GM12878 (cell line): Measurements from ENCODE around the gene GRAMD1A. TPM values are rescaled to one million over a fixed set of nuclear protein-coding genes. Genes with fewer than 3 reads are reported as not detected.

Source experiments
- ATAC-seq: fragments of 200-7000 bp; cut with Tn5 transposase; 3 replicates; pipeline ENCODE4 v1.9.1; 2020; ENCODE audit warnings: mild to moderate bottlenecking, moderate library complexity
- BruUV-seq: library from RNA; stranded (reverse); fragments of 400-500 nt; replicated peaks from 2 replicates; lab custom pipeline; 2021; lab: Mats Ljungman, UMichigan
- CTCF ChIA-PET: fragments of 300-600 bp; sonication (Branson Sonifier 250); formaldehyde crosslinking; extraction: SDS; loops from one replicate; lab custom pipeline; 2021; ENCODE audit warnings: inconsistent platforms; lab: Yijun Ruan, JAX
- POLR2A ChIA-PET: fragments of 350-600 bp; formaldehyde crosslinking; extraction: SDS; loops from one replicate; lab custom pipeline; 2021; ENCODE audit warnings: inconsistent platforms; lab: Charles Lee
- RAD21 ChIA-PET: fragments of 300-600 bp; sonication (Branson Sonifier 250); formaldehyde crosslinking; loops from one replicate; lab custom pipeline; 2023; ENCODE audit warnings: antibody characterized with exemption; ENCODE audit not compliant: unreplicated experiment; lab: Charles Lee
- SMC1A ChIA-PET: fragments of 300-600 bp; sonication (Branson Sonifier 250); formaldehyde crosslinking; loops from one replicate; lab custom pipeline; 2023; ENCODE audit not compliant: unreplicated experiment, uncharacterized antibody; lab: Charles Lee
- DNase-seq: peaks from one replicate; pipeline ENCODE4 v3.0.0-alpha.2; 2011; ENCODE audit warnings: low read depth, low spot score
- FAIRE-seq: peaks from 3 replicates; lab custom pipeline; 2011; peaks lifted over from hg19 to GRCh38; lab: Jason Lieb, UNC
- H2AFZ ChIP-seq: 2 replicates; pipeline ENCODE4 v1.6.0; 2011; ENCODE audit warnings: low read depth, low read length, control low read depth; ENCODE audit not compliant: control insufficient read depth
- H3K27ac ChIP-seq: 2 replicates; pipeline ENCODE4 v1.5.1; 2011; ENCODE audit warnings: control low read depth; ENCODE audit not compliant: control insufficient read depth, insufficient read depth
- H3K27me3 ChIP-seq, 2 experiments: replicated peaks in 1 of 2; 2 replicates each; pipeline versions ENCODE4 v1.6.0 to v1.6.1; 2011; ENCODE audit warnings: low read length in 1 of 2; ENCODE audit not compliant: control insufficient read depth in 2 of 2, insufficient read depth in 2 of 2
- H3K36me3 ChIP-seq, 2 experiments: 2 replicates each; pipeline ENCODE4 v1.5.1; 2011; ENCODE audit warnings: low read length in 1 of 2; ENCODE audit not compliant: control insufficient read depth in 2 of 2, insufficient read depth in 2 of 2
- H3K4me1 ChIP-seq: 2 replicates; pipeline ENCODE4 v1.6.1; 2011; ENCODE audit warnings: mild to moderate bottlenecking, low read length, moderate library complexity, mixed read lengths; ENCODE audit not compliant: control insufficient read depth, insufficient read depth
- H3K4me2 ChIP-seq: 2 replicates; pipeline ENCODE4 v1.6.0; 2011; ENCODE audit warnings: control low read depth; ENCODE audit not compliant: control insufficient read depth, insufficient read depth
- H3K4me3 ChIP-seq: fragments of 200-600 bp; sonication (generic); 2 replicates; pipeline ENCODE4 v1.5.1; 2016
- H3K79me2 ChIP-seq: 2 replicates; pipeline ENCODE4 v1.6.0; 2011; ENCODE audit warnings: low read length; ENCODE audit not compliant: control insufficient read depth, insufficient read depth
- H3K9ac ChIP-seq: 2 replicates; pipeline ENCODE4 v1.8.0; 2011; ENCODE audit warnings: low read length, control low read depth, mixed read lengths; ENCODE audit not compliant: control insufficient read depth, insufficient read depth
- H3K9me3 ChIP-seq: replicated peaks from 3 replicates; pipeline ENCODE4 v1.5.1; 2011; ENCODE audit warnings: mild to moderate bottlenecking, low read length; ENCODE audit not compliant: control insufficient read depth, insufficient read depth
- H4K20me1 ChIP-seq: 2 replicates; pipeline ENCODE4 v1.6.0; 2011; ENCODE audit not compliant: control insufficient read depth, insufficient read depth
- CEBPB ChIP-seq, 2 experiments: fragments of 150-350 bp in 1 of 2; IDR thresholded peaks; 2 replicates each; pipeline ENCODE4 v1.6.1; 2012 to 2014; ENCODE audit warnings: low read depth in 2 of 2, low read length in 2 of 2, borderline replicate concordance in 1 of 2, inconsistent platforms in 1 of 2
- CREM ChIP-seq: IDR thresholded peaks from 2 replicates; pipeline ENCODE4 v1.6.1; 2014; ENCODE audit warnings: antibody characterized with exemption, low read depth
- HCFC1 ChIP-seq: fragments of 150-350 bp; IDR thresholded peaks from 2 replicates; pipeline ENCODE4 v1.6.1; 2014; ENCODE audit warnings: low read length
- NR2C2 ChIP-seq: IDR thresholded peaks from 2 replicates; pipeline ENCODE4 v1.6.1; 2011; ENCODE audit warnings: borderline replicate concordance, low read depth; ENCODE audit not compliant: control insufficient read depth, insufficient read length
- SMAD5 ChIP-seq: IDR thresholded peaks from 2 replicates; pipeline ENCODE4 v1.6.1; 2016; ENCODE audit warnings: antibody characterized with exemption, low read depth
- SRF ChIP-seq, 2 experiments: IDR thresholded peaks; 2 replicates each; pipeline ENCODE4 v1.6.1; 2011; ENCODE audit warnings: low read depth in 2 of 2, low read length in 2 of 2, mild to moderate bottlenecking in 1 of 2, moderate library complexity in 1 of 2
- STAT3 ChIP-seq: IDR thresholded peaks from 2 replicates; pipeline ENCODE4 v1.6.1; 2011; ENCODE audit warnings: low read depth, low read length, improper control_type of control experiment
- TAF1 ChIP-seq: IDR thresholded peaks from 2 replicates; pipeline ENCODE4 v1.6.1; 2011; ENCODE audit warnings: mild to moderate bottlenecking, low read depth, low read length, borderline replicate concordance
- TCF3 ChIP-seq: IDR thresholded peaks from 2 replicates; pipeline ENCODE4 v1.6.1; 2012; ENCODE audit warnings: low read depth, mild to moderate bottlenecking, low read length, borderline replicate concordance; ENCODE audit not compliant: insufficient read depth
- YY1 ChIP-seq: IDR thresholded peaks from 2 replicates; pipeline ENCODE4 v1.6.1; 2011; ENCODE audit warnings: low read depth, mild to moderate bottlenecking, low read length
- WGBS: methylation state at CpG from one replicate; pipeline ENCODE4 v1.1.6; 2016; ENCODE audit warnings: low lambda C conversion rate; ENCODE audit not compliant: insufficient replicate concordance, insufficient coverage; ENCODE audit errors: missing lambda C conversion rate; 5-methylcytosine and 5-hydroxymethylcytosine counted together
- in situ Hi-C: fragments of 300-500 bp; cut with MboI; formaldehyde crosslinking; loops from 9 replicates; pipeline ENCODE4 v1.14.3; 2018; ENCODE audit warnings: mixed read lengths
- intact Hi-C: fragments of 100-400 bp; cut with micrococcal nuclease; formaldehyde crosslinking; loops from one replicate; pipeline ENCODE4 v1.14.2; 2022; ENCODE audit not compliant: unreplicated experiment
- polyA plus RNA-seq, 11 experiments: library from polyadenylated mRNA; depleted of rRNA in 4 of 11; unstranded in 6 of 11; stranded (reverse) in 5 of 11; fragments of >200 nt; fragmentation: Nextera tagmentation in 4 of 11; fragmentation: Illumina TruSeq in 1 of 11; extraction: Ambion mirVana in 4 of 11; extraction: Trizol in 1 of 11; gene quantifications; 1 replicate in 1 of 11; 2 replicates in 10 of 11; pipeline versions ENCODE4 v1.2.1 to v1.2.3, GENCODE V29; 2011 to 2016; ENCODE audit warnings: inconsistent platforms in 2 of 11, missing spikeins in 2 of 11, low read depth in 1 of 11
- total RNA-seq, 4 experiments: library from RNA; depleted of rRNA in 3 of 4; stranded (reverse); fragments of >200 nt in 3 of 4; fragmentation: Illumina TruSeq in 1 of 4; extraction: Trizol in 1 of 4; gene quantifications; 2 replicates each; pipeline versions ENCODE4 v1.2.1 to v1.2.3, GENCODE V29; 2013 to 2021
- TF ChIP-seq, protein P1 (sequence below): fragments of 450-650 bp; formaldehyde crosslinking; IDR thresholded peaks from 2 replicates; pipeline ENCODE4 v1.5.0; 2022; ENCODE audit warnings: mild to moderate bottlenecking, missing genetic modification characterization
- TF ChIP-seq, protein P2 (sequence below): IDR thresholded peaks from 2 replicates; pipeline ENCODE4 v1.6.1; 2011; ENCODE audit warnings: borderline replicate concordance, low read depth, mild to moderate bottlenecking, moderate library complexity, mixed read lengths, low read length; ENCODE audit not compliant: insufficient read depth; ENCODE audit errors: extremely low read length
- TF ChIP-seq, protein P3 (sequence below): fragments of 450-650 bp; IDR thresholded peaks from 2 replicates; pipeline ENCODE4 v1.6.1; 2017; ENCODE audit warnings: borderline replicate concordance

Gene GRAMD1A
- total and polyA plus RNA-seq, 10 of the 15 experiments (the other 5 are each of a cell fraction or from before 2014, with no cell fraction given) = 0.79 to 73.6 (median 35.3) TPM

DNA sequence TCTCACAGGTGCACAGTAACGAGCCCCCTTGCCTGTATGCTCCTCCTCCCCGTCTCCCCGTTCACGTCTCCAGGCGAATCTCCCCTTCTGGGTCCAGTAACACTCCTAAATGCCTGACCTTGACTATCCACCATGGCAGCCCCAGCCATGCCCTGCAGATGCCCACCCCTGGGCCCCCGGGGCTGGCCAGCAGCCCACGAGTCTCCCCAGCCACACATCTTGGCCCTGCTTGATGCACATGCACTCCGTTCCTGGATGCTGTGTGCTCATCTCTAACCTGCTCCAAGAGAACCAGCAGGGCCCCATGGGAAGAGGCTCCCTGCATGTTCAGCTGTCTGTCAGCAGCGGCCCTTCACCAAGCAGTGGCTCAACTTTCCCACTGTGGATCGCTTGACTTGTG lies 73.4 kb downstream of the GRAMD1A start (continued):
- TF ChIP-seq, protein P1, sequence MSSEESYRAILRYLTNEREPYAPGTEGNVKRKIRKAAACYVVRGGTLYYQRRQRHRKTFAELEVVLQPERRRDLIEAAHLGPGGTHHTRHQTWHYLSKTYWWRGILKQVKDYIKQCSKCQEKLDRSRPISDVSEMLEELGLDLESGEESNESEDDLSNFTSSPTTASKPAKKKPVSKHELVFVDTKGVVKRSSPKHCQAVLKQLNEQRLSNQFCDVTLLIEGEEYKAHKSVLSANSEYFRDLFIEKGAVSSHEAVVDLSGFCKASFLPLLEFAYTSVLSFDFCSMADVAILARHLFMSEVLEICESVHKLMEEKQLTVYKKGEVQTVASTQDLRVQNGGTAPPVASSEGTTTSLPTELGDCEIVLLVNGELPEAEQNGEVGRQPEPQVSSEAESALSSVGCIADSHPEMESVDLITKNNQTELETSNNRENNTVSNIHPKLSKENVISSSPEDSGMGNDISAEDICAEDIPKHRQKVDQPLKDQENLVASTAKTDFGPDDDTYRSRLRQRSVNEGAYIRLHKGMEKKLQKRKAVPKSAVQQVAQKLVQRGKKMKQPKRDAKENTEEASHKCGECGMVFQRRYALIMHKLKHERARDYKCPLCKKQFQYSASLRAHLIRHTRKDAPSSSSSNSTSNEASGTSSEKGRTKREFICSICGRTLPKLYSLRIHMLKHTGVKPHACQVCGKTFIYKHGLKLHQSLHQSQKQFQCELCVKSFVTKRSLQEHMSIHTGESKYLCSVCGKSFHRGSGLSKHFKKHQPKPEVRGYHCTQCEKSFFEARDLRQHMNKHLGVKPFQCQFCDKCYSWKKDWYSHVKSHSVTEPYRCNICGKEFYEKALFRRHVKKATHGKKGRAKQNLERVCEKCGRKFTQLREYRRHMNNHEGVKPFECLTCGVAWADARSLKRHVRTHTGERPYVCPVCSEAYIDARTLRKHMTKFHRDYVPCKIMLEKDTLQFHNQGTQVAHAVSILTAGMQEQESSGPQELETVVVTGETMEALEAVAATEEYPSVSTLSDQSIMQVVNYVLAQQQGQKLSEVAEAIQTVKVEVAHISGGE (CRISPR knock-in tag) = no peak
- no peak for TF ChIP-seq YY1
- no peak for TF ChIP-seq CREM
- no peak for TF ChIP-seq TAF1
- no peak for TF ChIP-seq NR2C2

DNA sequence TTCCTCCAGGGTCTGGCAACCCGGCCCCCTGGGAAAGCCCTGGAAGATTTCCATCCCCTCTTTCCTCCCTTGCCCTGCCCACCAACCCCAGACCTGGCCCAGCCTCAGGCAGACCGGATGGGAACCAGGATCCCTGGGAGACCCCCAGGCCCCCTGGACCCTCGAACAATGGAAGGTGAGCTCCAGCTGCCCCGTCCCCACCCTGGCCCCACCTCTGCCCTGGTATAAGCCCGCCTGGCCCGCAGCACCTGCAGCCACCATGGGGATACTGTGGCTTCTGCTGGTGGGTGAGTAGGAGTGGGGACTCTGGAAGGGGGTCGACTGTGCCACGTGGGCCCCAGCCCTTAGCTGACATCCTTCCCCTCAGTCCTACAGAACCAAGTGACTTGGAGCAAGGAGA lies 73.8 kb downstream of the GRAMD1A start:
- Histone ChIP-seq H3K27ac (no peak overlapping the region), H3K27me3 (peaks cover 0 to 1% of the 10 kb centered on the region in 2 experiments; a peak in 1 of 4 replicates), H3K36me3 (no peaks in the 10 kb centered on the region), H2AFZ (no peak overlapping the region), H3K9me3 (no peaks in the 10 kb centered on the region; the same call in 2 of the 3 replicates), H4K20me1 (no peaks in the 10 kb centered on the region), H3K9ac (no peak overlapping the region), H3K79me2 (no peaks in the 10 kb centered on the region), H3K4me1 (no peaks in the 10 kb centered on the region), H3K4me2 (no peak overlapping the region), H3K4me3 (no peak overlapping the region)
- ATAC-seq = no peak
- ChIA-PET RAD21 (no interaction called here), POLR2A (no interaction called here), CTCF (no interaction called here), SMC1A (interaction anchor here (0.6 kb wide), 1 partner anchor 67 kb away, joined by 5 read pairs; no protein-coding TSS in a partner anchor)
- WGBS = 12% methylated on average over 8 of the region's 8 CpGs
- no peak for TF ChIP-seq SRF (IDR thresholded peaks at IDR 0.05; ENCODE audit: low read depth in 2 of 2, low read length in 2 of 2)
- TF ChIP-seq SMAD5 = no peak
- no peak for TF ChIP-seq HCFC1
- no peak for TF ChIP-seq STAT3
- TF ChIP-seq, protein P2, sequence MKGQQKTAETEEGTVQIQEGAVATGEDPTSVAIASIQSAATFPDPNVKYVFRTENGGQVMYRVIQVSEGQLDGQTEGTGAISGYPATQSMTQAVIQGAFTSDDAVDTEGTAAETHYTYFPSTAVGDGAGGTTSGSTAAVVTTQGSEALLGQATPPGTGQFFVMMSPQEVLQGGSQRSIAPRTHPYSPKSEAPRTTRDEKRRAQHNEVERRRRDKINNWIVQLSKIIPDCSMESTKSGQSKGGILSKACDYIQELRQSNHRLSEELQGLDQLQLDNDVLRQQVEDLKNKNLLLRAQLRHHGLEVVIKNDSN = no peak
- no peak for TF ChIP-seq TCF3
- TF ChIP-seq, protein P3, sequence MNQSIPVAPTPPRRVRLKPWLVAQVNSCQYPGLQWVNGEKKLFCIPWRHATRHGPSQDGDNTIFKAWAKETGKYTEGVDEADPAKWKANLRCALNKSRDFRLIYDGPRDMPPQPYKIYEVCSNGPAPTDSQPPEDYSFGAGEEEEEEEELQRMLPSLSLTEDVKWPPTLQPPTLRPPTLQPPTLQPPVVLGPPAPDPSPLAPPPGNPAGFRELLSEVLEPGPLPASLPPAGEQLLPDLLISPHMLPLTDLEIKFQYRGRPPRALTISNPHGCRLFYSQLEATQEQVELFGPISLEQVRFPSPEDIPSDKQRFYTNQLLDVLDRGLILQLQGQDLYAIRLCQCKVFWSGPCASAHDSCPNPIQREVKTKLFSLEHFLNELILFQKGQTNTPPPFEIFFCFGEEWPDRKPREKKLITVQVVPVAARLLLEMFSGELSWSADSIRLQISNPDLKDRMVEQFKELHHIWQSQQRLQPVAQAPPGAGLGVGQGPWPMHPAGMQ = no peak
- no peak for TF ChIP-seq CEBPB (IDR thresholded peaks at IDR 0.05; ENCODE audit: borderline replicate concordance in 1 of 2, low read depth in 2 of 2, low read length in 2 of 2)
- no peak for FAIRE-seq
- in situ Hi-C loops = no loop called here
- intact Hi-C loops = no loop called here
- no TSS peak for BruUV-seq
- DNase-seq = no peak
